MV-4-11 (cell line): ENCODE data around the gene APBA3.

Experiments used
- DNase-seq: peaks from one replicate; lab custom pipeline; 2025; lab: John Stamatoyannopoulos, UW

APBA3 gene

GRCh38 chr19:3745363-3746045 is 16.0 kb downstream of the APBA3 start:
- no peak for DNase-seq

DNA sequence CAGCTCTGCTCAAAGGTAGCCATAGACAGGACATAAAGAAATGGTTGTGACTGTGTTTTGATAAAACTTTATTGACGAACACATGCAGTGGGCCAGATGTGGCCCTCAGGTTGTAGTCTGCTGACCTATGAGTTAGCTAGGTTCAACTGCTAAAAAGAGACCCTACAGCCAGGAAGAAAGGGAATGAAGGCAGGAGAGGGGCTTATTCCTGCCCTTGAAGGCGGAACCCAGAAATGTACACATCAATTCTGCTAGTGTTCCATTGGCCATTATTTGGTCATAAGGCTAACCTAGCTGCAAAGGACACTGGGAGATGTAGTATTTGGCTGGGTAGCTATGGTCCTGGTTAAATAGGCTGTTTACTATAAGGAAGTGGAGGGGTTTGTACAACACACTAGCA is 18.0 kb downstream of the APBA3 start:
- DNase-seq: peak; percentile 62

DNA sequence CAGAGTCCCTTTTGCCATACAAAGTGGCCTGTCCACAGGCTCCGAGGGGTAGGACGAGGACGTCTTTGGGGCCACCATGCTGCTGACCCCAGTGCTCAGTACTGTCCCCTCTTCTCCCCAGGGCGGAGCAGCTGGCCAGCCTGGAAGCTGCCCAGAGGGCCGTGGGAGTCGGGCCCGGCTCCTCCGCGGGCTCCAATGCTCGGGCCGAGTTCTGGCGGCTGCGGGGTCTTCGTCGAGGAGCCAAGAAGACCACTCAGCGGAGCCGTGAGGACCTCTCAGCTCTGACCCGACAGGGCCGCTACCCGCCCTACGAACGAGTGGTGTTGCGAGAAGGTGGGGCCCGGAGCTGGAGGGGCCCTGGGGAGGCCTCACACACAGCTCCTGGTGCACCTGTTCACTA is 21.1 kb downstream of the APBA3 start:
- no peak for DNase-seq

GRCh38 chr19:3738477-3739220 is 22.8 kb downstream of the APBA3 start:
- no peak for DNase-seq

- no peak for DNase-seq
Measured at GRCh38 chr19:3737487-3738205, 23.8 kb downstream of the APBA3 start.

GRCh38 chr19:3736106-3736724 is 25.3 kb downstream of the APBA3 start:
- no peak for DNase-seq

GRCh38 chr19:3734310-3734600 is 27.2 kb downstream of the APBA3 start:
- no peak for DNase-seq

GRCh38 chr19:3733549-3734309 is 27.8 kb downstream of the APBA3 start:
- peak; percentile 16 for DNase-seq

DNA sequence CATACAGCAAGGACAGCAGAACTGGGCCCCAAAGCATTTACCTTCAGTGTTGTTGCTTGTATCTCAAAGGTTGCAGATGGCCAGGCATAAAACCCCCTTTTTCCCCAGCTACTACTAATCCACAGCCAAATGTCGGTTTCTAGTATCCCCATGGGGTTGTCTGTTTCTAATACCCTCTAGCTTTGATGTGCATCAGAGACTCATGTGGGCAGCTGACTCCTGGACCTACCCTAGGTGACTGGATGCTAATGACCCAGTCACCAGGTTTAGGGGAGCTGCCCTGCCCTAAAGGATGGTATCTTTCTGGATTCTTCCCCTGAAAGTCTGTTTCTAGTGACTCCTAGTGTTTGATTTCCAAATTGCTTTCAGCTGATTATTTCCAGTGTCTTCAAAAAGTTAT is 29.4 kb downstream of the APBA3 start:
- no peak for DNase-seq

DNA sequence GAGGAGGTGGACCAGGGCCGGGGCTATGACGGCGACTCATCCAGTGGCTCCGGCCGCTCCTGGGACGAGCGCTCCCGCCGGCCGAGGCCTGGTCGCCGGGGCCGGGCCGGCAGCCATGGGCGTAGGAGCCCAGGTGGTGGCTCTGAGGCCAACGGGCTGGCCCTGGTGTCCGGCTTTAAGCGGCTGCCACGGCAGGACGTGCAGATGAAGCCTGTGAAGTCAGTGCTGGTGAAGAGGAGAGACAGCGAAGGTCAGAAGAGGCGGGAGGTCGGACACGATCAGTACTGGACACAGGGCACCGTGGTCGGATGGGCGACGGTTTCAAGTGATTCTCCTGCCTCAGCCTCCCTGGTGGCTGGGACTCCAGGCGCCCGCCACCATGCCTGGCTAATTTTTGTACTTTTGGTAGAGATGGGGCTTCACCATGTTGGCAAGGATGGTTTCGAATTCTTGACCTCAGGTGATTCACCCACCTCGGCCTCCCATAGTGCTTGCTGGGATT is 31.0 kb downstream of the APBA3 start:
- no peak for DNase-seq

- DNase-seq: peak; percentile 37
Measured at GRCh38 chr19:3725640-3726310, 35.7 kb downstream of the APBA3 start.

GRCh38 chr19:3725121-3725520 is 36.4 kb downstream of the APBA3 start:
- no peak for DNase-seq

DNA sequence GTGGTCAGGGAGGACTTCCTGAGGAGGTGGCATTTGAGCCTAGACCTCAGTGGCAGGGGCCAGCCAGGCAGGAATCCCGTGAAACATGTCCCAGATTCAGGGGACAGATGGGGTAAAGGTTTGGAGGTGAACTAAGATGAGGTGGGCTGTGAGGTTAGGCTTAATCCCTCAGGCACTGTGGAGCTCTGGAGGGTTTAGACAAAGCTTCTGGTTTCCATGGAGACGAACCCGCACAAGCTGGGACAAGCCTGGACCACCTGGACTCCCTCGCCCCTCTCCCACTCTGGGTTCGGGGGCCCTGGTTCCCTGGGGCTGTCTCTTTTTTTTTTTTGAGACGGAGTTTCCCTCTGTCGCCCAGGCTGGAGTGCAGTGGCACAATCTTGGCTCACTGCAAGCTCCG is 37.6 kb downstream of the APBA3 start:
- no peak for DNase-seq

GRCh38 chr19:3723110-3723488 is 38.4 kb downstream of the APBA3 start:
- no peak for DNase-seq

- DNase-seq: no peak
Measured at GRCh38 chr19:3722443-3723109, 38.9 kb downstream of the APBA3 start.

- no peak for DNase-seq
Measured at GRCh38 chr19:3721887-3722442, 39.5 kb downstream of the APBA3 start.

- peak; percentile 79 for DNase-seq
Measured at GRCh38 chr19:3721131-3721886, 40.2 kb downstream of the APBA3 start.

DNA sequence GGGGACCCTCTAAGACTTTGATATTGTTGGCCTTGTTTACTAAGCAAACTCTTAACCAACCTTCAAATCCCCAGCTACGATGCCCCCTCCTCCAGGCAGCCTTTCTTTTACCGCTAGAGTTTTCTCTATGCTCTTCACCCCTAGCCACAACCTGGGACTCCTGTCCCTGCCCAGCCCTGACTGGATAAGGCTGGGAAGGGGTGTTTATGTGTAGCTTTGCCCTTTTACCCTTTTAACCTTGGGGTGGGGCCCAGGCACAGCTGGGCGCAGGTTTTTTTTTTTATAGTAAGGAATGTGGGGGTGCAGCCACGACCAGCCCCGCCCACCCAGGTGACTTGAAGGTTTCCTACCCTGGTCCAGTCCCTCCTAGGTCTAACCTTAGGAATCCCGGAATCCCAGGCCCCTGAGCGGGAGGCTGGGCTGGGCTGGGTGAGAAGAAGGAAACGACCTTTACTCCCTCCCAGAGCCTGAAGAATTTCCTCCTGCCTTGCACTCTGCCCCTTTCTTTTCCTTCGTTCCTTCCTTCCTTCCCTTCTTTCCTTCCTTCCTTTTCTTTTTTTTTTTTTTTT is 41.1 kb downstream of the APBA3 start:
- DNase-seq: no peak

DNA sequence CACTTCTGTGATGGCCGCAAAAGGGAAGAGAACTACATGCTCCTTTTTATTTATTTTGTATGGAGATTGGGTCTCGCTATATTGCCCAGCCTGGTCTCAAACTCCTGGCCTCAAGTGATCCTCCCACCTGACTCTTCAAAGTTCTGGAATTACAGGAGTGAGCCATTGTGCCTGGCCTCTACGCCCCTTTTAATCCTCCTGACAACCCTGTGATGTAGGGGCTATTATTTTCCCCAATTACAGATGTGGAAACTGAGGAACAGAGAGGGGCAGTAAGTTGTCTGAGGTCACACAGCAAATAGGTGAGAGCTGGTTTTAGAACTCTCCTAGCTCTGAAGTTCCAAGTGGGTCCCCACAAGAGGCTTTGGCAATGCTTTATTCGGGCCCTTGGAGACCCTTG is 41.6 kb downstream of the APBA3 start:
- DNase-seq: no peak
